Right lobe of liver (tissue), 4 donors: ENCODE measurements around the gene CDC42EP5.

Source experiments
- POLR2A ChIP-seq: fragments of 450-650 bp; IDR thresholded peaks from one replicate; pipeline ENCODE4 v1.6.1; 2017; ENCODE audit warnings: antibody characterized with exemption, mild to moderate bottlenecking
- TF ChIP-seq, protein P1 (sequence below), 4 donors: fragments of 200-600 bp in 3 of 4; fragments of 450-650 bp in 1 of 4; IDR thresholded peaks; one replicate each; pipeline versions ENCODE4 v1.5.1 to v1.8.0; 2016 to 2022; ENCODE audit warnings: antibody characterized with exemption in 4 of 4, mild to moderate bottlenecking in 2 of 4
- donor health status: DM: no; HTN: no; CAD: no.
- donor health status: DM: no; HTN: no; CAD: no.
- donor health status: DM: no; HTN: yes; CAD: no.

DNA sequence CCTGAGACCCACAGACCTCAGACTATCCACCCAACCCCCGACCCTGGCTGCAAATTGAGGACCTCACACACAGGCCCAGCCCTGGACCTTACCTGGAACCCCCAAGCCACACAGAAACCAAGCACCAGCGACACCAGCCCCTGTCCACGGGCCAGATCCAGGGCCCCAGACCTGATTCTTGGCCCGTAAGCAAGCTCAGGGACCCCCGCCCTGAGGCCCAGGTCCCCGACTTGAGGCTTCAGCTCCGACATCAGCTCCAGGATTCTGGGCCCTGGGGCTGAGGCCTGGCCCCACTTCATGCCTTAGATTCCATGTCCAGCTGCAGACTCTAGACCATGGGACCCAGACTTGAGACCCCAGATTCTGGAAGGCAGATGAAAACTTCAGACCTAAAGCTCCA is 51.6 kb downstream of the CDC42EP5 start:
- TF ChIP-seq, protein P1, sequence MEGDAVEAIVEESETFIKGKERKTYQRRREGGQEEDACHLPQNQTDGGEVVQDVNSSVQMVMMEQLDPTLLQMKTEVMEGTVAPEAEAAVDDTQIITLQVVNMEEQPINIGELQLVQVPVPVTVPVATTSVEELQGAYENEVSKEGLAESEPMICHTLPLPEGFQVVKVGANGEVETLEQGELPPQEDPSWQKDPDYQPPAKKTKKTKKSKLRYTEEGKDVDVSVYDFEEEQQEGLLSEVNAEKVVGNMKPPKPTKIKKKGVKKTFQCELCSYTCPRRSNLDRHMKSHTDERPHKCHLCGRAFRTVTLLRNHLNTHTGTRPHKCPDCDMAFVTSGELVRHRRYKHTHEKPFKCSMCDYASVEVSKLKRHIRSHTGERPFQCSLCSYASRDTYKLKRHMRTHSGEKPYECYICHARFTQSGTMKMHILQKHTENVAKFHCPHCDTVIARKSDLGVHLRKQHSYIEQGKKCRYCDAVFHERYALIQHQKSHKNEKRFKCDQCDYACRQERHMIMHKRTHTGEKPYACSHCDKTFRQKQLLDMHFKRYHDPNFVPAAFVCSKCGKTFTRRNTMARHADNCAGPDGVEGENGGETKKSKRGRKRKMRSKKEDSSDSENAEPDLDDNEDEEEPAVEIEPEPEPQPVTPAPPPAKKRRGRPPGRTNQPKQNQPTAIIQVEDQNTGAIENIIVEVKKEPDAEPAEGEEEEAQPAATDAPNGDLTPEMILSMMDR (IDR thresholded peaks at IDR 0.05): no peak
- TF ChIP-seq POLR2A: no peak
